ENCODE data around the gene CRIP2.

DNA sequence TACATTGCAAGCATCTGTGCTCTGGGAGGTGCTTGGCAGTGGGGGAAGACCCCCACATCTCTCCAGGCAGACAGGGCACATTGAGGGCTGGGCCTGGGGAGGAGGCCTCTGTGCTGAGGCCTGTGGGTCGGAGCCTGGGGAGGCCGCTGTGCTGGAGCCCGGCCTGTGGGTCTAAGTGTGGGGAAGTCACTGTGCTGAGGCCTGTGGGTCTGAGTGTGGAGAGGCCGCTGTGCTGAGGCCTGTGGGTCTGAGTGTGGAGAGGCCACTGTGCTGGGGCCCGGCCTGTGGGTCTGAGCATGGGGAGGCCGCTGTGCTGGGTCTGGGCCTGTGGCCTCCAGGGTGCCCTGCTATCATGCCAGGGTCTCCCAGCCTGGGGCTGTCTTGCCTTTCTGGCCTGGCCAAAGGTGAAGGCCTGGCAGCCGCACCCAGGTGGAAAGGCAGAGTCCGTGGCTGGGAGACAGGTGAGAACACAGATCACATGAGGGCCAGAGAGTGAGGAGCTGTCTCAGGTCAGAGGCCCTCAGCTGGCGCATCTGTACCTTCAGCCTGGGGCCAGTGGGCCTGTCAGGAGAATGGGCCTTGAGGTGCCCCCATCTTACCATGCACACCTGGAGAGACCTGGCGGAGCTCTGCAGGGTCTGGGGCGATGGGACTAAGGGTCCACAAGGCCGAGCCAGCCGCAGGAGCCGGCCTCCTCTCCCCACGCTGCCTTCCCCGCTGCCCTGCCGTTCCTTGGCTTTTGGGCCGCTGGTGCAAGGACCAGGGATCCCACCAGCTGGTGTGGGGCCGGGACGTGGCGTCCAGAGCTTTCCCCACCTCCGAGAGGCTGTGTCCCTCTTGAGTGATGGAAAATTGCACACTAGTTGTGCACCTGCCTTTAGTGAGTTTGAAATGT lies 18.6 kb upstream of the CRIP2 start:
- TF ChIP-seq, protein P1, sequence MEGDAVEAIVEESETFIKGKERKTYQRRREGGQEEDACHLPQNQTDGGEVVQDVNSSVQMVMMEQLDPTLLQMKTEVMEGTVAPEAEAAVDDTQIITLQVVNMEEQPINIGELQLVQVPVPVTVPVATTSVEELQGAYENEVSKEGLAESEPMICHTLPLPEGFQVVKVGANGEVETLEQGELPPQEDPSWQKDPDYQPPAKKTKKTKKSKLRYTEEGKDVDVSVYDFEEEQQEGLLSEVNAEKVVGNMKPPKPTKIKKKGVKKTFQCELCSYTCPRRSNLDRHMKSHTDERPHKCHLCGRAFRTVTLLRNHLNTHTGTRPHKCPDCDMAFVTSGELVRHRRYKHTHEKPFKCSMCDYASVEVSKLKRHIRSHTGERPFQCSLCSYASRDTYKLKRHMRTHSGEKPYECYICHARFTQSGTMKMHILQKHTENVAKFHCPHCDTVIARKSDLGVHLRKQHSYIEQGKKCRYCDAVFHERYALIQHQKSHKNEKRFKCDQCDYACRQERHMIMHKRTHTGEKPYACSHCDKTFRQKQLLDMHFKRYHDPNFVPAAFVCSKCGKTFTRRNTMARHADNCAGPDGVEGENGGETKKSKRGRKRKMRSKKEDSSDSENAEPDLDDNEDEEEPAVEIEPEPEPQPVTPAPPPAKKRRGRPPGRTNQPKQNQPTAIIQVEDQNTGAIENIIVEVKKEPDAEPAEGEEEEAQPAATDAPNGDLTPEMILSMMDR (IDR thresholded peaks at IDR 0.05), result no peak
- TF ChIP-seq POLR2A (IDR thresholded peaks at IDR 0.05), result no peak
- no peak for TF ChIP-seq POLR2AphosphoS5 (IDR thresholded peaks at IDR 0.05)
